Fibroblast of peridontal ligament (primary cell): ENCODE results near the gene PTPRK.
A peak's percentile ranks its signal among the peaks of the same experiment; 100 is the strongest.
"Not testable (repeated sequence)": the region's sequence is repeated elsewhere in the genome, so short reads cannot be mapped to it uniquely, and the experiment has no call there.

Experiments
- DNase-seq: peaks from one replicate; pipeline ENCODE4 v3.0.0-alpha.2; 2010; ENCODE audit errors: extremely low read depth

Gene PTPRK

GRCh38 chr6:128024969-128025368 is 495.4 kb downstream of the PTPRK start:
- peak; percentile 10 for DNase-seq

GRCh38 chr6:128024046-128024445 is 496.4 kb downstream of the PTPRK start:
- peak; percentile 4 for DNase-seq

- DNase-seq, result no peak
Measured at GRCh38 chr6:128018821-128019220, 501.6 kb downstream of the PTPRK start.

GRCh38 chr6:128017288-128017687 is 503.1 kb downstream of the PTPRK start:
- no peak for DNase-seq

- peak; percentile 37 for DNase-seq
Measured at GRCh38 chr6:128007658-128008057, 512.7 kb downstream of the PTPRK start.

GRCh38 chr6:128005009-128005408 is 515.4 kb downstream of the PTPRK start:
- peak; percentile 22 for DNase-seq

- DNase-seq, result no peak
Measured at GRCh38 chr6:128000363-128000762, 520.0 kb downstream of the PTPRK start.

- no peak for DNase-seq
Measured at GRCh38 chr6:127998985-127999384, 521.4 kb downstream of the PTPRK start.

- DNase-seq, result no peak
Measured at GRCh38 chr6:127997496-127998164, 522.8 kb downstream of the PTPRK start.

- DNase-seq, result no peak
Measured at GRCh38 chr6:127996925-127997324, 523.5 kb downstream of the PTPRK start.

GRCh38 chr6:127992144-127992543 is 528.3 kb downstream of the PTPRK start:
- DNase-seq, result no peak

- no peak for DNase-seq
Measured at GRCh38 chr6:127990074-127990473, 530.3 kb downstream of the PTPRK start.

- no peak for DNase-seq
Measured at GRCh38 chr6:127980996-127981395, 539.4 kb downstream of the PTPRK start.

- DNase-seq, result not testable (repeated sequence)
Measured at GRCh38 chr6:127978185-127978584, 542.2 kb downstream of the PTPRK start.

GRCh38 chr6:127976796-127977195 is 543.6 kb downstream of the PTPRK start:
- no peak for DNase-seq

- DNase-seq, result no peak
Measured at GRCh38 chr6:127976111-127976510, 544.3 kb downstream of the PTPRK start.

- no peak for DNase-seq
Measured at GRCh38 chr6:127972815-127973214, 547.6 kb downstream of the PTPRK start.

GRCh38 chr6:127971945-127972391 is 548.4 kb downstream of the PTPRK start:
- peak; percentile 15 for DNase-seq

- no peak for DNase-seq
Measured at GRCh38 chr6:127971386-127971785, 549.0 kb downstream of the PTPRK start.

GRCh38 chr6:127969701-127970100 is 550.7 kb downstream of the PTPRK start:
- peak; percentile 15 for DNase-seq

GRCh38 chr6:127968394-127968793 is 552.0 kb downstream of the PTPRK start:
- DNase-seq, result no peak

- DNase-seq, result no peak
Measured at GRCh38 chr6:127967708-127968107, 552.7 kb downstream of the PTPRK start.

GRCh38 chr6:127966616-127967015 is 553.8 kb downstream of the PTPRK start:
- peak; percentile 9 for DNase-seq

GRCh38 chr6:127963495-127963894 is 556.9 kb downstream of the PTPRK start:
- DNase-seq, result no peak
